IMR-90 (cell line): Measurements from ENCODE around the gene MTMR4. TPM values are rescaled to one million over a fixed set of nuclear protein-coding genes. Genes with fewer than 3 reads are reported as not detected.

Source experiments
- ATAC-seq: fragments of 200-7000 bp; cut with Tn5 transposase; 2 replicates; pipeline ENCODE4 v1.9.1; 2020; ENCODE audit warnings: low read depth, mild to moderate bottlenecking, moderate library complexity
- BruUV-seq: library from RNA; stranded (reverse); fragments of 400-500 nt; replicated peaks from 2 replicates; lab custom pipeline; 2021; lab: Mats Ljungman, UMichigan
- CTCF ChIA-PET: fragments of 300-600 bp; formaldehyde crosslinking; extraction: SDS; loops from one replicate; lab custom pipeline; 2021; ENCODE audit warnings: antibody characterized with exemption; lab: Yijun Ruan, JAX
- POLR2A ChIA-PET: fragments of 300-600 bp; sonication (Branson Sonifier 250); formaldehyde crosslinking; loops from one replicate; lab custom pipeline; 2022; ENCODE audit warnings: antibody characterized with exemption; ENCODE audit not compliant: unreplicated experiment; lab: Charles Lee
- DNase-seq: peaks from one replicate; pipeline ENCODE4 v3.0.0; 2013
- H2AFZ ChIP-seq: replicated peaks from 2 replicates; pipeline ENCODE3; 2013; ENCODE audit warnings: low read length, mild to moderate bottlenecking; ENCODE audit not compliant: poor library complexity
- H2AK5ac ChIP-seq: 2 replicates; pipeline ENCODE4 v1.6.1; 2013; ENCODE audit warnings: low read depth, low read length, inconsistent platforms
- H2AK9ac ChIP-seq: replicated peaks from 2 replicates; pipeline ENCODE3; 2013; ENCODE audit warnings: mild to moderate bottlenecking, low read depth, low read length, moderate library complexity; ENCODE audit not compliant: poor library complexity
- H2BK120ac ChIP-seq: 2 replicates; pipeline ENCODE4 v1.6.1; 2013; ENCODE audit warnings: low read depth, low read length, inconsistent platforms
- H2BK15ac ChIP-seq: 3 replicates; pipeline ENCODE4 v1.6.1; 2013; ENCODE audit warnings: low read depth, low read length, inconsistent platforms
- H2BK20ac ChIP-seq: 2 replicates; pipeline ENCODE4 v1.6.1; 2013; ENCODE audit warnings: low read depth, mild to moderate bottlenecking, inconsistent platforms, low read length, moderate library complexity
- H2BK5ac ChIP-seq: 2 replicates; pipeline ENCODE4 v1.6.1; 2013; ENCODE audit warnings: mild to moderate bottlenecking, low read depth, low read length, inconsistent platforms; ENCODE audit not compliant: poor library complexity, severe bottlenecking
- H3K14ac ChIP-seq: replicated peaks from 2 replicates; pipeline ENCODE4 v1.6.1; 2013; ENCODE audit warnings: low read depth, low read length, inconsistent platforms
- H3K18ac ChIP-seq: 2 replicates; pipeline ENCODE4 v1.6.1; 2013; ENCODE audit warnings: low read depth, low read length, control low read depth
- H3K23ac ChIP-seq: 2 replicates; pipeline ENCODE4 v1.6.1; 2013; ENCODE audit warnings: low read depth, low read length, inconsistent platforms
- H3K27ac ChIP-seq: 2 replicates; pipeline ENCODE4 v1.5.1; 2013; ENCODE audit warnings: mild to moderate bottlenecking, control low read depth, low read length; ENCODE audit not compliant: insufficient read depth
- H3K27me3 ChIP-seq: 2 replicates; pipeline ENCODE4 v1.6.1; 2013; ENCODE audit warnings: low read length; ENCODE audit not compliant: control insufficient read depth, insufficient read depth
- H3K36me3 ChIP-seq: 2 replicates; pipeline ENCODE4 v1.6.1; 2013; ENCODE audit warnings: low read length, mixed read lengths; ENCODE audit not compliant: control insufficient read depth, insufficient read depth
- H3K4ac ChIP-seq: 2 replicates; pipeline ENCODE4 v1.6.1; 2013; ENCODE audit warnings: low read depth, low read length, inconsistent platforms
- H3K4me1 ChIP-seq: 2 replicates; pipeline ENCODE4 v1.6.1; 2013; ENCODE audit warnings: low read length, mixed read lengths; ENCODE audit not compliant: control insufficient read depth, insufficient read depth
- H3K4me2 ChIP-seq: 2 replicates; pipeline ENCODE4 v1.6.1; 2013; ENCODE audit warnings: low read depth, mild to moderate bottlenecking, control low read depth, low read length, moderate library complexity
- H3K4me3 ChIP-seq: 2 replicates; pipeline ENCODE4 v1.5.1; 2013; ENCODE audit warnings: low read depth, mild to moderate bottlenecking, control low read depth, low read length, moderate library complexity; ENCODE audit not compliant: insufficient read depth
- H3K56ac ChIP-seq: 2 replicates; pipeline ENCODE4 v1.6.1; 2013; ENCODE audit warnings: low read length, inconsistent platforms; ENCODE audit not compliant: insufficient read depth; ENCODE audit errors: extremely low read depth
- H3K79me1 ChIP-seq, 2 experiments: 2 replicates each; pipeline ENCODE4 v1.6.1; 2013; ENCODE audit warnings: low read length in 2 of 2, inconsistent platforms in 1 of 2, low read depth in 1 of 2
- H3K9ac ChIP-seq: 2 replicates; pipeline ENCODE4 v1.6.1; 2013; ENCODE audit warnings: low read depth, low read length, control low read depth
- H3K9me1 ChIP-seq: 2 replicates; pipeline ENCODE4 v1.6.1; 2013; ENCODE audit warnings: low read length, inconsistent platforms; ENCODE audit not compliant: insufficient read depth
- H3K9me3 ChIP-seq: 2 replicates; pipeline ENCODE4 v1.6.1; 2013; ENCODE audit warnings: low read length; ENCODE audit not compliant: control insufficient read depth, insufficient read depth
- H4K20me1 ChIP-seq: 2 replicates; pipeline ENCODE4 v1.6.1; 2013; ENCODE audit warnings: low read length, inconsistent platforms; ENCODE audit not compliant: insufficient read depth
- H4K5ac ChIP-seq: 2 replicates; pipeline ENCODE4 v1.6.1; 2013; ENCODE audit warnings: mild to moderate bottlenecking, low read depth, low read length, control low read depth
- H4K8ac ChIP-seq, 2 experiments: 2 replicates each; pipeline ENCODE4 v1.6.1; 2013; ENCODE audit warnings: low read depth in 2 of 2, low read length in 2 of 2, control low read depth in 1 of 2, inconsistent platforms in 1 of 2
- H4K91ac ChIP-seq: 2 replicates; pipeline ENCODE4 v1.6.1; 2013; ENCODE audit warnings: low read depth, low read length, inconsistent platforms; ENCODE audit not compliant: insufficient read depth
- BHLHE40 ChIP-seq: fragments of 150-350 bp; IDR thresholded peaks from 2 replicates; pipeline ENCODE4 v1.6.1; 2016; ENCODE audit warnings: mild to moderate bottlenecking, low read depth, low read length
- CEBPB ChIP-seq: IDR thresholded peaks from 2 replicates; pipeline ENCODE4 v1.6.1; 2012; ENCODE audit warnings: low read depth, low read length, improper control_type of control experiment
- CHD1 ChIP-seq: IDR thresholded peaks from 2 replicates; pipeline ENCODE4 v1.6.1; 2012; ENCODE audit warnings: low read depth, low read length, improper control_type of control experiment
- FOS ChIP-seq: fragments of 150-350 bp; IDR thresholded peaks from 2 replicates; pipeline ENCODE4 v1.6.1; 2016; ENCODE audit warnings: low read depth, low read length
- MAFK ChIP-seq: IDR thresholded peaks from 2 replicates; pipeline ENCODE4 v1.6.1; 2012; ENCODE audit warnings: low read depth, low read length, improper control_type of control experiment
- MAZ ChIP-seq: IDR thresholded peaks from 2 replicates; pipeline ENCODE4 v1.6.1; 2012; ENCODE audit warnings: low read depth, mild to moderate bottlenecking, low read length, improper control_type of control experiment, moderate library complexity, borderline replicate concordance
- MXI1 ChIP-seq: IDR thresholded peaks from 2 replicates; pipeline ENCODE4 v1.6.1; 2012; ENCODE audit warnings: low read depth, mild to moderate bottlenecking, low read length, moderate library complexity, borderline replicate concordance
- NFE2L2 ChIP-seq: fragments of 150-350 bp; IDR thresholded peaks from 2 replicates; pipeline ENCODE4 v1.6.1; 2016; ENCODE audit warnings: low read depth, mild to moderate bottlenecking, low read length
- POLR2A ChIP-seq: IDR thresholded peaks from 2 replicates; pipeline ENCODE4 v1.6.1; 2012; ENCODE audit warnings: mild to moderate bottlenecking, low read depth, low read length
- RAD21 ChIP-seq: IDR thresholded peaks from 2 replicates; pipeline ENCODE4 v1.6.1; 2012; ENCODE audit warnings: low read length, improper control_type of control experiment
- RCOR1 ChIP-seq: IDR thresholded peaks from 2 replicates; pipeline ENCODE4 v1.6.1; 2012; ENCODE audit warnings: mild to moderate bottlenecking, low read length, improper control_type of control experiment; ENCODE audit not compliant: insufficient replicate concordance
- RFX5 ChIP-seq: IDR thresholded peaks from 2 replicates; pipeline ENCODE4 v1.8.0; 2012; ENCODE audit warnings: low read depth, mild to moderate bottlenecking, low read length, moderate library complexity
- SMC3 ChIP-seq: fragments of 150-350 bp; IDR thresholded peaks from 2 replicates; pipeline ENCODE4 v1.6.1; 2016; ENCODE audit warnings: low read depth, mild to moderate bottlenecking, antibody characterized with exemption, low read length, moderate library complexity
- WGBS, 2 experiments: methylation state at CpG; one replicate each; pipeline versions ENCODE4 v1.1.5 to v1.1.7; 2013; ENCODE audit warnings: missing lambda C conversion rate in 2 of 2; ENCODE audit not compliant: insufficient read length in 1 of 2; ENCODE audit errors: extremely low coverage in 2 of 2; 5-methylcytosine and 5-hydroxymethylcytosine counted together
- dilution Hi-C: fragments of 300-500 bp; cut with HindIII; formaldehyde crosslinking; loops from one replicate; pipeline ENCODE4 v1.14.3; 2018; ENCODE audit warnings: low sequenced_read_pairs; ENCODE audit not compliant: unreplicated experiment
- in situ Hi-C: fragments of 300-500 bp; cut with MboI; formaldehyde crosslinking; loops from 3 replicates; pipeline ENCODE4 v1.14.3; 2019; ENCODE audit warnings: low sequenced_read_pairs, inconsistent platforms, mixed read lengths
- intact Hi-C: fragments of 100-400 bp; cut with micrococcal nuclease; formaldehyde crosslinking; loops from 2 replicates; pipeline ENCODE4 v1.10.0; 2022
- polyA plus RNA-seq, 3 experiments: library from polyadenylated mRNA; depleted of rRNA; stranded (reverse); fragments of >200 nt; gene quantifications; 2 replicates each; pipeline ENCODE4 v1.2.3, GENCODE V29; 2012; ENCODE audit warnings: low replicate concordance in 1 of 3
- total RNA-seq: library from RNA; depleted of rRNA; stranded (reverse); fragments of >200 nt; gene quantifications from 2 replicates; pipeline ENCODE4 v1.2.3, GENCODE V29; 2012
- TF ChIP-seq, protein P1 (sequence below): fragments of 150-350 bp; IDR thresholded peaks from 2 replicates; pipeline ENCODE4 v1.6.1; 2017; ENCODE audit warnings: mild to moderate bottlenecking, antibody characterized with exemption, low read length, low read depth
- TF ChIP-seq, protein P2 (sequence below): conservative IDR thresholded peaks from 2 replicates; pipeline ENCODE4 v1.5.1; 2012; ENCODE audit warnings: mild to moderate bottlenecking, low read depth, low read length, improper control_type of control experiment
- TF ChIP-seq, protein P3 (sequence below): fragments of 150-350 bp; IDR thresholded peaks from 2 replicates; pipeline ENCODE4 v1.6.1; 2016; ENCODE audit warnings: low read depth, mild to moderate bottlenecking, low read length, moderate library complexity, borderline replicate concordance

Gene MTMR4
- total and polyA plus RNA-seq, 2 of the 4 experiments (the other 2 are of a cell fraction), result 13.2 to 42.5 TPM

DNA sequence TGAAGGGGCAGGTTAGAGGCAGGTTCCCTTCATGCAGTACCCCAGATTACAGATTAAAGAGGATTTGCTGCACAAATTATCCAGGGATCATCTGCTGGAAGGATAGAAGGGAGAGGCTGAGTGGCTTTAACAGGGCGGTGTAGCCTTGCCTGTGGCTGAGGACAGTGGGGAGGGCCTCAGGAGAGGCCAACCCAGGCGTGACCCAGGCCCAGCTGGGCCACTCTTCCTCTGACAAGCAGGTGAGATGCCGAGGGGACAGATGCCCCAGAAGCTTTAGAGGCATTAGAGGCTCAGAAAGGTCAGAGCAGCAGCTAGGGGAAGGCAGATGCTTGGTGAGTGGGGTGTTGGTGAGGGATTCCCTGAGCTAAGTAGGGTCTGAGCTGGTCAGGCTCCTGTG, 18.1 kb upstream of the MTMR4 start:
- no peak for ATAC-seq
- H3K79me1 ChIP-seq, result no peaks in the 10 kb centered on the region
- H2AFZ ChIP-seq, result peak overlapping the region; percentile 91
- BruUV-seq, result no TSS peak
- H2AK5ac ChIP-seq, result no peak overlapping the region
- ChIA-PET CTCF (interaction anchor here (0.7 kb wide), 1 partner anchor 27 kb away, joined by 3 read pairs; no protein-coding TSS in a partner anchor), POLR2A (no interaction called here)
- no peak overlapping the region for H3K18ac ChIP-seq
- no peak overlapping the region for H3K4ac ChIP-seq
- no peak overlapping the region for H3K4me3 ChIP-seq
- no peak for DNase-seq
- H3K14ac ChIP-seq, result no peak overlapping the region
- peak overlapping the region; percentile 86 for H3K4me2 ChIP-seq
- H4K20me1 ChIP-seq, result no peaks in the 10 kb centered on the region
- dilution Hi-C loops (no loop called here), intact Hi-C loops (no loop called here), in situ Hi-C loops (no loop called here)
- H4K91ac ChIP-seq, result no peak overlapping the region
- H2BK15ac ChIP-seq, result no peak overlapping the region
- peak overlapping the region; percentile 20; the same call in 1 of the 2 replicates for H3K9ac ChIP-seq
- peak overlapping the region; percentile 15 for H2AK9ac ChIP-seq
- no peak overlapping the region for H4K5ac ChIP-seq
- peak overlapping the region; percentile 71; the same call in 1 of the 2 replicates for H3K23ac ChIP-seq
- H3K4me1 ChIP-seq, result peaks cover 5% of the 10 kb centered on the region; the same call in 1 of the 2 replicates
- 51% methylated on average over 2 of the region's 3 CpGs; no CpG with 5 or more reads in 1 of the 2 experiments for WGBS, 2 experiments
- H3K56ac ChIP-seq, result no peak overlapping the region
- H3K27ac ChIP-seq, result no peak overlapping the region
- H4K8ac ChIP-seq, result no peak overlapping the region
- no peaks in the 10 kb centered on the region for H3K36me3 ChIP-seq
- no peak for TF ChIP-seq CHD1
- TF ChIP-seq BHLHE40, result no peak
- TF ChIP-seq FOS, result no peak
- TF ChIP-seq RFX5, result no peak
- TF ChIP-seq, protein P1, sequence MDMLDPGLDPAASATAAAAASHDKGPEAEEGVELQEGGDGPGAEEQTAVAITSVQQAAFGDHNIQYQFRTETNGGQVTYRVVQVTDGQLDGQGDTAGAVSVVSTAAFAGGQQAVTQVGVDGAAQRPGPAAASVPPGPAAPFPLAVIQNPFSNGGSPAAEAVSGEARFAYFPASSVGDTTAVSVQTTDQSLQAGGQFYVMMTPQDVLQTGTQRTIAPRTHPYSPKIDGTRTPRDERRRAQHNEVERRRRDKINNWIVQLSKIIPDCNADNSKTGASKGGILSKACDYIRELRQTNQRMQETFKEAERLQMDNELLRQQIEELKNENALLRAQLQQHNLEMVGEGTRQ, result no peak
- TF ChIP-seq SMC3, result no peak
- no peak for TF ChIP-seq MAFK
- TF ChIP-seq CEBPB, result no peak
- no peak for TF ChIP-seq MAZ
- no peak for TF ChIP-seq RCOR1
- no peak for TF ChIP-seq POLR2A
- TF ChIP-seq, protein P2, sequence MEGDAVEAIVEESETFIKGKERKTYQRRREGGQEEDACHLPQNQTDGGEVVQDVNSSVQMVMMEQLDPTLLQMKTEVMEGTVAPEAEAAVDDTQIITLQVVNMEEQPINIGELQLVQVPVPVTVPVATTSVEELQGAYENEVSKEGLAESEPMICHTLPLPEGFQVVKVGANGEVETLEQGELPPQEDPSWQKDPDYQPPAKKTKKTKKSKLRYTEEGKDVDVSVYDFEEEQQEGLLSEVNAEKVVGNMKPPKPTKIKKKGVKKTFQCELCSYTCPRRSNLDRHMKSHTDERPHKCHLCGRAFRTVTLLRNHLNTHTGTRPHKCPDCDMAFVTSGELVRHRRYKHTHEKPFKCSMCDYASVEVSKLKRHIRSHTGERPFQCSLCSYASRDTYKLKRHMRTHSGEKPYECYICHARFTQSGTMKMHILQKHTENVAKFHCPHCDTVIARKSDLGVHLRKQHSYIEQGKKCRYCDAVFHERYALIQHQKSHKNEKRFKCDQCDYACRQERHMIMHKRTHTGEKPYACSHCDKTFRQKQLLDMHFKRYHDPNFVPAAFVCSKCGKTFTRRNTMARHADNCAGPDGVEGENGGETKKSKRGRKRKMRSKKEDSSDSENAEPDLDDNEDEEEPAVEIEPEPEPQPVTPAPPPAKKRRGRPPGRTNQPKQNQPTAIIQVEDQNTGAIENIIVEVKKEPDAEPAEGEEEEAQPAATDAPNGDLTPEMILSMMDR, result no peak
- TF ChIP-seq RAD21, result no peak
- no peak for TF ChIP-seq NFE2L2
- no peak for TF ChIP-seq MXI1
- TF ChIP-seq, protein P3, sequence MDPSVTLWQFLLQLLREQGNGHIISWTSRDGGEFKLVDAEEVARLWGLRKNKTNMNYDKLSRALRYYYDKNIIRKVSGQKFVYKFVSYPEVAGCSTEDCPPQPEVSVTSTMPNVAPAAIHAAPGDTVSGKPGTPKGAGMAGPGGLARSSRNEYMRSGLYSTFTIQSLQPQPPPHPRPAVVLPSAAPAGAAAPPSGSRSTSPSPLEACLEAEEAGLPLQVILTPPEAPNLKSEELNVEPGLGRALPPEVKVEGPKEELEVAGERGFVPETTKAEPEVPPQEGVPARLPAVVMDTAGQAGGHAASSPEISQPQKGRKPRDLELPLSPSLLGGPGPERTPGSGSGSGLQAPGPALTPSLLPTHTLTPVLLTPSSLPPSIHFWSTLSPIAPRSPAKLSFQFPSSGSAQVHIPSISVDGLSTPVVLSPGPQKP, result no peak
- H3K9me1 ChIP-seq, result peaks cover 6% of the 10 kb centered on the region; the same call in 1 of the 2 replicates
- no peak overlapping the region for H2BK20ac ChIP-seq
- no peaks in the 10 kb centered on the region for H3K9me3 ChIP-seq
- peaks cover 10% of the 10 kb centered on the region for H3K27me3 ChIP-seq
- H2BK120ac ChIP-seq, result no peak overlapping the region
- H2BK5ac ChIP-seq, result no peak overlapping the region
